ENCODE results near the gene NAB2. TPM values are rescaled to one million over a fixed set of nuclear protein-coding genes. Genes with fewer than 3 reads are reported as not detected.

Gene NAB2
- total RNA-seq (33.7 TPM), polyA plus RNA-seq (32.7 TPM)
- long read RNA-seq, donor 1 = 0 reads
- long read RNA-seq, donor 2 = 0 reads
- long read RNA-seq, donor 3, transcript NAB2-201 (7 exons, 2,711 nt) = major isoform, 7 of 17 reads
- long read RNA-seq, donor 3, partial matches to known transcripts = 8 of 17 reads
- long read RNA-seq, donor 3, other reads (novel, unspliced or antisense) = 0 of 17 reads
- long read RNA-seq, donor 4, partial matches to known transcripts = 0 of 3 reads
- long read RNA-seq, donor 4, other reads (novel, unspliced or antisense) = 0 of 3 reads
- long read RNA-seq, donor 5, transcript NAB2-201 (7 exons, 2,711 nt) = major isoform, 9 of 131 reads
- long read RNA-seq, donor 5, partial matches to known transcripts = 121 of 131 reads
- long read RNA-seq, donor 5, other reads (novel, unspliced or antisense) = 0 of 131 reads
- long read RNA-seq, donor 6, partial matches to known transcripts = 87 of 102 reads
- long read RNA-seq, donor 6, other reads (novel, unspliced or antisense) = 10 of 102 reads
- long read RNA-seq, donor 7, partial matches to known transcripts = 175 of 190 reads
- long read RNA-seq, donor 7, other reads (novel, unspliced or antisense) = 12 of 190 reads
- long read RNA-seq, donor 8, partial matches to known transcripts = 0 of 3 reads
- long read RNA-seq, donor 8, other reads (novel, unspliced or antisense) = 0 of 3 reads
- long read RNA-seq, donor 9, partial matches to known transcripts = 0 of 3 reads
- long read RNA-seq, donor 9, other reads (novel, unspliced or antisense) = 0 of 3 reads
- long read RNA-seq, donor 10, partial matches to known transcripts = 56 of 63 reads
- long read RNA-seq, donor 10, other reads (novel, unspliced or antisense) = 5 of 63 reads

GRCh38 chr12:57088354-57089270 lies at the start of gene NAB2:
NAB2 (plus strand) TSS chr12:57089114; CDS start chr12:57089272, 158 bp downstream.
- Histone ChIP-seq H3K9me3 (ENCODE audit: control insufficient read depth in 2 of 2, insufficient read depth in 1 of 2, low read length in 1 of 2) (no peaks in the 10 kb centered on the region), H3K36me3 (ENCODE audit: control insufficient read depth in 2 of 2, insufficient read depth in 2 of 2, low read length in 1 of 2) (peaks cover 19 to 30% of the 10 kb centered on the region in 2 donors), H3K4me3 (ENCODE audit: low read length in 2 of 2) (peak within 1 kb of the TSS; percentile 83 to 97), H3K27ac (ENCODE audit: low read depth in 1 of 2, low read length in 1 of 2) (peak within 1 kb of the TSS; percentile 99), H3K4me1 (ENCODE audit: control insufficient read depth in 2 of 2, insufficient read depth in 2 of 2, low read length in 2 of 2) (peaks cover 11 to 61% of the 10 kb centered on the region in 2 donors), H3K27me3 (ENCODE audit: control insufficient read depth in 2 of 2, insufficient read depth in 1 of 2, low read length in 1 of 2) (no peaks in the 10 kb centered on the region)
- WGBS = under 1% methylated on average over 91 of the region's 91 CpGs
- peak in 6 of 9 donors; percentile 81 to 93 (median 86) for DNase-seq (ENCODE audit: low read depth in 6 of 9, low spot score in 9 of 9)

DNA sequence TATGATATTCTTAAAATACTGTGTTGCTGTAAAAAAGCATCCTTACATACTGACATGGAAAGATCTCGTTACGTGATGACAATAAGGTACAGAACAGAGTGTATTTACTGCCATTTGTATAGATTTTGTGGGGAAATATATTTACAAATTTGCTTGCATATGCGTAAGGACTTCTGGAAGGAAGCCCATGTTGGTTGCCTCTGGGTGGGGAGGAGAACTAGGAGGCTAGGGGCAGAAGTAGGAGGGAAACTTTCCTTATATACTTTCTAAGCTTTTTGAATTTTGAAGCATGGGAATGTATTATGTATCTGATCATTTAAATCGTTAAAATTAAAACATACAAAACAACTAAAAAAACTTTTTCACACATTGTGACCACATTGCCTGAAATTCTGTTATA lies 48.7 kb upstream of the NAB2 start:
- 97% methylated on average over 4 of the region's 4 CpGs for WGBS

DNA sequence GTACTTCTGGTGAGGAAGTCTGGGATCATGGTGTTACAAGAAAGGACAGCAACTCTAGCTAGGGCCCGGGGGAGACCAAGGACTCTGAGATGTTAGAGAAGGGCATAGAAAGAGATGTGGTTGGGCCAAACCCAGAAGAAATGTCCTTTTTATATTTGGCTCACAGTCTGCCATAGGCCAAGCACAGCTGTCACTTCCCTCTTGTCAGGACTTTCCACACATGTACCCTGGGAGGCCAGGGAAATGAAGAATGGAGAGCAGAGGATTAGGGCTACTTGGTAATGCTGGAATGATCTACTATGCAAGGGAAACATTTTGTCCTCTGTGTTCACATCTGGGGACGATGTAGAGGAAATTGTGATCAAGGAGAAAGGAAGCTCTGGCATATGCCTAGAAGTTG lies 48.2 kb upstream of the NAB2 start:
- peaks cover 16 to 20% of the 10 kb centered on the region in 2 donors for H3K4me1 ChIP-seq (ENCODE audit: control insufficient read depth in 2 of 2, insufficient read depth in 2 of 2, low read length in 2 of 2)
- peaks cover 0 to 3% of the 10 kb centered on the region in 2 donors for H3K9me3 ChIP-seq (ENCODE audit: control insufficient read depth in 2 of 2, insufficient read depth in 1 of 2, low read length in 1 of 2)
- H3K27me3 ChIP-seq (ENCODE audit: control insufficient read depth in 2 of 2, insufficient read depth in 1 of 2, low read length in 1 of 2) = no peaks in the 10 kb centered on the region
- DNase-seq (ENCODE audit: low read depth in 6 of 9, low spot score in 9 of 9) = no peak
- H3K36me3 ChIP-seq (ENCODE audit: control insufficient read depth in 2 of 2, insufficient read depth in 2 of 2, low read length in 1 of 2) = no peaks in the 10 kb centered on the region
- H3K4me3 ChIP-seq (ENCODE audit: low read length in 2 of 2) = no peak overlapping the region
- WGBS = 49% methylated on average over 2 of the region's 2 CpGs
- no peak overlapping the region for H3K27ac ChIP-seq (ENCODE audit: low read depth in 1 of 2, low read length in 1 of 2)

More for the DNA sequence above, 48.7 kb upstream of the NAB2 start:
- H3K4me3 ChIP-seq (ENCODE audit: low read length in 2 of 2) = no peak overlapping the region
- H3K27me3 ChIP-seq (ENCODE audit: control insufficient read depth in 2 of 2, insufficient read depth in 1 of 2, low read length in 1 of 2) = no peaks in the 10 kb centered on the region
- DNase-seq (ENCODE audit: low read depth in 6 of 9, low spot score in 9 of 9) = no peak
- H3K36me3 ChIP-seq (ENCODE audit: control insufficient read depth in 2 of 2, insufficient read depth in 2 of 2, low read length in 1 of 2) = no peaks in the 10 kb centered on the region
- H3K4me1 ChIP-seq (ENCODE audit: control insufficient read depth in 2 of 2, insufficient read depth in 2 of 2, low read length in 2 of 2) = peaks cover 15 to 17% of the 10 kb centered on the region in 2 donors
- no peak overlapping the region for H3K27ac ChIP-seq (ENCODE audit: low read depth in 1 of 2, low read length in 1 of 2)
- H3K9me3 ChIP-seq (ENCODE audit: control insufficient read depth in 2 of 2, insufficient read depth in 1 of 2, low read length in 1 of 2) = peaks cover 0 to 3% of the 10 kb centered on the region in 2 donors

DNA sequence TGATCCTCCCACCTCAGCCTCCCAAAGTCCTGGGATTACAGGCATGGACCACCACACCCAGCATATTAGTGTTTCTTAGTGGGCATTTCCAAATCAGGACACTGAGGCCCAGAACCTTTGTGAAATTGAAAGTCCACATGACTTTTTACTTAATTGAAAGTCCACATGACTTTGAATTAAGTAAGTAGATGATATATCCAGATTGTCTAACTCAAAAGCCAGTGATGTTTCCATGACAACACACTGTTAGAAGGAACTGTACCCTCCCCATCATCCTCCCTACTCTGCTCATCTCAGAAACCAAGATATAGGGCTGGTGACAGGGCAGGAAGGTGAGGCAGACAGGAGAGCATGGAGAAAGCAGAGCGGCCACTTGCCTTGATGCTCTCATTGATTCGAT lies 46.2 kb upstream of the NAB2 start:
- H3K27me3 ChIP-seq (ENCODE audit: control insufficient read depth in 2 of 2, insufficient read depth in 1 of 2, low read length in 1 of 2) = no peaks in the 10 kb centered on the region
- no peak overlapping the region for H3K4me3 ChIP-seq (ENCODE audit: low read length in 2 of 2)
- H3K4me1 ChIP-seq (ENCODE audit: control insufficient read depth in 2 of 2, insufficient read depth in 2 of 2, low read length in 2 of 2) = peaks cover 36 to 39% of the 10 kb centered on the region in 2 donors
- 100% methylated on average over 2 of the region's 2 CpGs for WGBS
- no peaks in the 10 kb centered on the region for H3K36me3 ChIP-seq (ENCODE audit: control insufficient read depth in 2 of 2, insufficient read depth in 2 of 2, low read length in 1 of 2)
- no peak overlapping the region for H3K27ac ChIP-seq (ENCODE audit: low read depth in 1 of 2, low read length in 1 of 2)
- no peak for DNase-seq (ENCODE audit: low read depth in 6 of 9, low spot score in 9 of 9)
- peaks cover 0 to 3% of the 10 kb centered on the region in 2 donors for H3K9me3 ChIP-seq (ENCODE audit: control insufficient read depth in 2 of 2, insufficient read depth in 1 of 2, low read length in 1 of 2)

GRCh38 chr12:57044468-57044867 lies 44.4 kb upstream of the NAB2 start:
- WGBS = 97% methylated on average over 6 of the region's 6 CpGs
- Histone ChIP-seq H3K36me3 (ENCODE audit: control insufficient read depth in 2 of 2, insufficient read depth in 2 of 2, low read length in 1 of 2) (no peaks in the 10 kb centered on the region), H3K9me3 (ENCODE audit: control insufficient read depth in 2 of 2, insufficient read depth in 1 of 2, low read length in 1 of 2) (no peaks in the 10 kb centered on the region), H3K4me1 (ENCODE audit: control insufficient read depth in 2 of 2, insufficient read depth in 2 of 2, low read length in 2 of 2) (peaks cover 38 to 54% of the 10 kb centered on the region in 2 donors), H3K27me3 (ENCODE audit: control insufficient read depth in 2 of 2, insufficient read depth in 1 of 2, low read length in 1 of 2) (no peaks in the 10 kb centered on the region), H3K27ac (ENCODE audit: low read depth in 1 of 2, low read length in 1 of 2) (no peak overlapping the region), H3K4me3 (ENCODE audit: low read length in 2 of 2) (no peak overlapping the region)
- no peak for DNase-seq (ENCODE audit: low read depth in 6 of 9, low spot score in 9 of 9)

DNA sequence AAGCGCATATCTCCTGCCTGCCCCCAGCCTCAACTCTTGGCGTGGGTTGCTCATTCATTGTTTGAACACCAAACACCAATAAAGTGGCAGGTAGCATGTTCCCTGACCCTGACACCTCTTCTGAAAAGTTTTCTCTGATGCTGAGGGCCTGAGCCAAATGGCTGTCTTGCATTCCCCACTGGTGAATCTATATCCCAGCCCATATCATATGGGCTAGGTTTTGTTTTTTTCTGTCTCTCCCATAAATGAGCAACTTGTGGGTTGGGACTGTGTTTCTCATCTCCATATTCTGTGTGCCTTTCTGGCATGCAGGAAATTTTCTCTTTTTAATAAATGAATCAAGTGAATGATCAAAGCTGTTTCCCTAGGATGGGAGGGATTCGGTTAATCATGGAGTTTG lies 44.0 kb upstream of the NAB2 start:
- Histone ChIP-seq H3K36me3 (ENCODE audit: control insufficient read depth in 2 of 2, insufficient read depth in 2 of 2, low read length in 1 of 2) (no peaks in the 10 kb centered on the region), H3K4me3 (ENCODE audit: low read length in 2 of 2) (no peak overlapping the region), H3K4me1 (ENCODE audit: control insufficient read depth in 2 of 2, insufficient read depth in 2 of 2, low read length in 2 of 2) (peaks cover 34 to 50% of the 10 kb centered on the region in 2 donors), H3K9me3 (ENCODE audit: control insufficient read depth in 2 of 2, insufficient read depth in 1 of 2, low read length in 1 of 2) (no peaks in the 10 kb centered on the region), H3K27me3 (ENCODE audit: control insufficient read depth in 2 of 2, insufficient read depth in 1 of 2, low read length in 1 of 2) (no peaks in the 10 kb centered on the region), H3K27ac (ENCODE audit: low read depth in 1 of 2, low read length in 1 of 2) (no peak overlapping the region)
- DNase-seq (ENCODE audit: low read depth in 6 of 9, low spot score in 9 of 9) = no peak
- WGBS = 96% methylated on average over 3 of the region's 3 CpGs

GRCh38 chr12:57046086-57046791 lies 42.7 kb upstream of the NAB2 start:
- WGBS = 87% methylated on average over 6 of the region's 6 CpGs
- no peaks in the 10 kb centered on the region for H3K36me3 ChIP-seq (ENCODE audit: control insufficient read depth in 2 of 2, insufficient read depth in 2 of 2, low read length in 1 of 2)
- no peak for DNase-seq (ENCODE audit: low read depth in 6 of 9, low spot score in 9 of 9)
- peak overlapping the region in 1 of 2 donors; percentile 84 for H3K27ac ChIP-seq (ENCODE audit: low read depth in 1 of 2, low read length in 1 of 2)
- no peaks in the 10 kb centered on the region for H3K9me3 ChIP-seq (ENCODE audit: control insufficient read depth in 2 of 2, insufficient read depth in 1 of 2, low read length in 1 of 2)
- no peak overlapping the region for H3K4me3 ChIP-seq (ENCODE audit: low read length in 2 of 2)
- H3K4me1 ChIP-seq (ENCODE audit: control insufficient read depth in 2 of 2, insufficient read depth in 2 of 2, low read length in 2 of 2) = peaks cover 29 to 42% of the 10 kb centered on the region in 2 donors
- H3K27me3 ChIP-seq (ENCODE audit: control insufficient read depth in 2 of 2, insufficient read depth in 1 of 2, low read length in 1 of 2) = no peaks in the 10 kb centered on the region
